SKM-1 treated with dmso at 0.1 percent for 144 hours (cell line): ENCODE results near the gene ERICH6B.

Experiments used
- DNase-seq: peaks from one replicate; lab custom pipeline; 2025; ENCODE audit not compliant: unreplicated experiment; lab: John Stamatoyannopoulos, UW

ERICH6B gene

DNA sequence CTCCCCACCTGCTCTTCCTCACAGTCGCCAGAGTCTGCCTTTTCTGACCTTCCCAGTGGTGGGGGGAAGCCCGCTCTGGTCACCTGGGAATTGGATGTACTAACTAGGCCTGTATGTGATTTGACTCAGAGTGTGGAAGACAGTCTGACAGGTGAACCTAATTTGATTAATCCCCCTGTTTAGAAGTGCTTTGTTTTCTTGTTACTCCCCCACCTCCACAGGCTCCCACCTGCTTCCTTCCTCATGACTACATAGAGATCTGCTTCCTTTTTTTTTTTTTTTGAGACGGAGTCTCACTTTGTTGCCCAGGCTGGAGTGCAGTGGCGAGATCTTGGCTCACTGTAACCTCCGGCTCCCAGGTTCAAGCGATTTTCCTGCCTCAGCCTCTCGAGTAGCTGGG, 106.8 kb downstream of the ERICH6B start:
- DNase-seq, result no peak

GRCh38 chr13:45506811-45507210, 108.7 kb downstream of the ERICH6B start:
- DNase-seq, result no peak

GRCh38 chr13:45503658-45504057, 111.9 kb downstream of the ERICH6B start:
- no peak for DNase-seq

DNA sequence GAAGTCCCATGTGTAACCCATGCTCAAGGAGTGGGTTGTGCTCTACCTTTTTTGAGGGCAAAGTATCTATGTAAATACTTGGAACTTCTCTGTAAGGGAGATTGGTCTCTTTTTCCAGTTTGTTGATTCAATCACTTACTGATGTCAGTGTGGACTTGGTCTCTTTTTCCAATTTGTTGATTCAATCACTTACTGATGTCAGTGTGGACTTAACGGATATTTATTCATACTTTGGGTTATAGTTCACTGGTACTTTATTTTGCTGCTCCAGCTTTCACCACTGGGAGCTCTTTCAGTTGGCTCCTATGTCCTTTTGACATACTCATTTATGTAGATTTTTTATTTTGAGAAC, 114.4 kb downstream of the ERICH6B start:
- DNase-seq, result no peak

DNA sequence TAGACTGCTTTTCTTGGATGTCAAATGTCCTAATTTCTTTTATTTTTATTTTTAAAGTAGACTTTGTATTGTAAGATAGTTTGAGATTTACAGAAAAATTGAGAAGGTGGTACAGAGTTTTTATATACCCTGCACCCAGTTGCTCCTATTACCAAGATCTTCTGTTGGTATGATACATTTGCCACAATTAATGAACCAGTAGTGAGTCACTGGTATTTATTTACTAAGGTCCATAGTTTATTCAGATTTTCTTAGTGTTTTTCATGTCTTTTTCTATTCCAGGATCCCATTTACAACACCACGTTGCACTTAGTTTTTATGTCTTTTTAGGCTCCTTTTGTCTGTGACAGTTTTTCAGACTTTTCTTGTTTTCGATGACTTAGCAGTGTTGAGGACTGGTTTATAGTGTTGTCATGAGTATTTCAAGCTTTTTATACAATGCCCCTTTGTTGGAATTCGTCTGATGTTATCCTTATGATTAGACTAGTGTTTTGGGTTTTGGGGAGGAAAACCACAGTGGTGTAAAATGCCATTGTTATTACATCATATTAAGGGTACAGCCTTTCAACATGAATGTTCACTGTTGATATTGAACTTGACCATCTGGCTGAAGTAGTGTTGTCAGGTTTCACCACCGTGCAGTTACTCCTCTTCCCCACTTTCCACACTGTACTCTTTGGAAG, 114.9 kb downstream of the ERICH6B start:
- no peak for DNase-seq

DNA sequence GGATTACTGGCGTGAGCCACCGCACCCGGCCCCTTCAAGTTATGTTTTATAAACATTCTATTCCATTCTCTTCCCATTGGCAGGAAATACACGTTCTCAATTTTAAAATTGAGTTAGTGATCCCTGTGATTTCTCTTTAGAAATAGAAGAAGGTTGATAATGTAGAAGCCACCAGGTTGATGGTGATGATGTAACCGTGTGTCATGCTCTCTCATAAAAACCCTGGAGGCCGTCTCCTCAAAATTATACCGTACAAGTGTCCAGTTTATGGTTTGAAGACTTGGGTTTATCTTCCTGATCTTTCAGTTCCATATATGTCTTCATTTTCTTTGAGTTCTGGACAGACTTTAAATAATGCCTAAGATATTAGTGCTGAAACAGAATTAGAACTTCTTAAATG, 118.6 kb downstream of the ERICH6B start:
- no peak for DNase-seq

DNA sequence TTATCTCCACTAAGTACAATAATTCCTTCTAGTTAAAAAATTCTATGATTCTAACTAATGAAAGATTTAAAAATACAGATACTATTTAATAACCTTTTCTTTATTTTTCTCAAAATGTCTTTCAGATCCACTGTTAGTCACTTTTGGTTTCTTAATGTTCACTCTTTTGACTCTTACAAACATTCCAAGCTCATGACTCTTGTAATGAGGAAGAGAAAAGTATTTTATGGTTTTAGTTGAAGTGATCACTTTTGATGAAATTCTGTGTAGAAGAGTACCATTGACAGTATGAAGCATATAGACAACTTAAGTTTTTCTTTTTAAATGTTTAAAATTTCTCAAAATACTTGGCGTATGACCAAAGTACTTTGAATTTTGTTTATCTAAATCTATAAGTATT, 123.0 kb downstream of the ERICH6B start:
- no peak for DNase-seq
